Sigmoid colon (tissue), 7 donors: ENCODE measurements around the gene CDH22. TPM values are rescaled to one million over a fixed set of nuclear protein-coding genes. Genes with fewer than 3 reads are reported as not detected.

Source experiments
- DNase-seq: peaks from one replicate; pipeline ENCODE4 v3.0.0-alpha.2; 2019
- H3K27ac ChIP-seq, 4 donors: fragments of 200-600 bp; sonication (generic); one replicate each; pipeline ENCODE4 v1.5.1; 2016 to 2019; ENCODE audit warnings: mild to moderate bottlenecking in 1 of 4
- H3K27me3 ChIP-seq, 3 donors: fragments of 200-600 bp; sonication (generic); one replicate each; pipeline ENCODE4 v1.5.1; 2019; ENCODE audit warnings: mild to moderate bottlenecking in 1 of 3
- H3K36me3 ChIP-seq, 4 donors: fragments of 200-600 bp; sonication (generic); one replicate each; pipeline ENCODE4 v1.5.1; 2016 to 2019
- H3K4me1 ChIP-seq, 4 donors: fragments of 200-600 bp; sonication (generic); one replicate each; pipeline ENCODE4 v1.5.1; 2017 to 2019
- H3K4me3 ChIP-seq, 4 donors: fragments of 200-600 bp; sonication (generic); one replicate each; pipeline ENCODE4 v1.5.1; 2017 to 2019; ENCODE audit warnings: mild to moderate bottlenecking in 2 of 4, moderate library complexity in 1 of 4
- H3K9me3 ChIP-seq, 4 donors: fragments of 200-600 bp in 3 of 4; sonication (generic) in 3 of 4; one replicate each; pipeline versions ENCODE4 v1.5.1 to v1.6.1; 2013 to 2019
- CTCF ChIP-seq, 4 experiments: fragments of 450-650 bp in 3 of 4; fragments of 200-600 bp in 1 of 4; IDR thresholded peaks; one replicate each; pipeline ENCODE4 v1.5.1; 2016 to 2019; ENCODE audit warnings: antibody characterized with exemption in 4 of 4, mild to moderate bottlenecking in 3 of 4, moderate library complexity in 2 of 4
- EP300 ChIP-seq, 4 donors: sonication (generic); formaldehyde crosslinking; IDR thresholded peaks; one replicate each; pipeline ENCODE4 v1.6.1; 2017; ENCODE audit warnings: antibody characterized with exemption in 4 of 4
- POLR2A ChIP-seq, 2 donors: fragments of 450-650 bp; IDR thresholded peaks; one replicate each; pipeline ENCODE4 v1.6.1; 2016; ENCODE audit warnings: antibody characterized with exemption in 2 of 2, mild to moderate bottlenecking in 2 of 2, moderate library complexity in 2 of 2
- POLR2AphosphoS5 ChIP-seq, 4 donors: sonication (generic); formaldehyde crosslinking; IDR thresholded peaks; one replicate each; pipeline ENCODE4 v1.6.1; 2017; ENCODE audit warnings: antibody characterized with exemption in 4 of 4
- WGBS, 2 donors: extraction: QIAGEN DNeasy Blood & Tissue Kit; methylation state at CpG; one replicate each; pipeline ENCODE4 v1.1.7; 2013; 5-methylcytosine and 5-hydroxymethylcytosine counted together
- intact Hi-C: fragments of 100-400 bp; cut with DNase I; formaldehyde crosslinking; loops from one replicate; pipeline ENCODE4 v1.15.1; 2023
- polyA plus RNA-seq, 3 donors: library from polyadenylated mRNA; stranded (reverse); fragments of 200-250 nt; gene quantifications; one replicate each; pipeline ENCODE4 v1.2.3, GENCODE V29; 2013
- total RNA-seq, 4 donors: library from RNA; depleted of rRNA; stranded (reverse); fragments of >200 nt; gene quantifications; one replicate each; pipeline ENCODE4 v1.1.0, GENCODE V29; 2016
- donor health status: healthy with polysubstance abuse.
- donor health status: Bipolar disorder and iron deficiency.
- donor health status: healthy.

CDH22 gene
- total and polyA plus RNA-seq, 7 donors, result 0.06 to 0.55 (median 0.41) TPM; not detected in 4

GRCh38 chr20:46255440-46256104, 52.7 kb downstream of the CDH22 start:
- H3K9me3 ChIP-seq, result no peaks in the 10 kb centered on the region
- no peak overlapping the region for H3K27ac ChIP-seq
- TF ChIP-seq EP300 (IDR thresholded peaks at IDR 0.05), result no peak
- no peak for TF ChIP-seq CTCF (IDR thresholded peaks at IDR 0.05)
- TF ChIP-seq POLR2A (IDR thresholded peaks at IDR 0.05), result no peak
- no peak for TF ChIP-seq POLR2AphosphoS5 (IDR thresholded peaks at IDR 0.05)
- H3K4me3 ChIP-seq, result no peak overlapping the region
- no peaks in the 10 kb centered on the region for H3K4me1 ChIP-seq
- DNase-seq, result peak; percentile 77
- intact Hi-C loops, result no loop called here
- peaks cover 12 to 91% (median 21%) of the 10 kb centered on the region in 3 donors for H3K27me3 ChIP-seq
- 47 to 66% methylated on average over 8 of the region's 8 CpGs for WGBS, 2 donors
- H3K36me3 ChIP-seq, result no peaks in the 10 kb centered on the region

GRCh38 chr20:46253391-46253790, 54.9 kb downstream of the CDH22 start:
- no peak for TF ChIP-seq POLR2AphosphoS5 (IDR thresholded peaks at IDR 0.05)
- no peak for TF ChIP-seq EP300 (IDR thresholded peaks at IDR 0.05)
- Histone ChIP-seq H3K4me1 (no peaks in the 10 kb centered on the region), H3K27ac (no peak overlapping the region), H3K36me3 (no peaks in the 10 kb centered on the region), H3K4me3 (no peak overlapping the region), H3K9me3 (no peaks in the 10 kb centered on the region), H3K27me3 (peaks cover 12 to 93% (median 34%) of the 10 kb centered on the region in 3 donors)
- intact Hi-C loops, result no loop called here
- no peak for DNase-seq
- 4 to 13% methylated on average over 8 of the region's 8 CpGs for WGBS, 2 donors

GRCh38 chr20:46252352-46253091, 55.8 kb downstream of the CDH22 start:
- intact Hi-C loops, result no loop called here
- TF ChIP-seq POLR2AphosphoS5 (IDR thresholded peaks at IDR 0.05) (no peak), POLR2A (IDR thresholded peaks at IDR 0.05) (no peak), EP300 (IDR thresholded peaks at IDR 0.05) (no peak)

GRCh38 chr20:46251211-46251673, 57.1 kb downstream of the CDH22 start:
- no peak for DNase-seq
- 4 to 8% methylated on average over 56 of the region's 56 CpGs for WGBS, 2 donors
- H3K27me3 ChIP-seq, result peaks cover 12 to 95% (median 55%) of the 10 kb centered on the region in 3 donors

More at GRCh38 chr20:46252352-46253091, 55.8 kb downstream of the CDH22 start:
- no peak overlapping the region for H3K27ac ChIP-seq
- WGBS, 2 donors, result 54 to 69% methylated on average over 8 of the region's 8 CpGs
- no peaks in the 10 kb centered on the region for H3K9me3 ChIP-seq
- H3K36me3 ChIP-seq, result no peaks in the 10 kb centered on the region
- no peaks in the 10 kb centered on the region for H3K4me1 ChIP-seq
- DNase-seq, result no peak
- peaks cover 12 to 93% (median 42%) of the 10 kb centered on the region in 3 donors for H3K27me3 ChIP-seq
- no peak overlapping the region for H3K4me3 ChIP-seq

GRCh38 chr20:46250772-46251171, 57.5 kb downstream of the CDH22 start:
- no peak for TF ChIP-seq CTCF (IDR thresholded peaks at IDR 0.05)
- TF ChIP-seq POLR2A (IDR thresholded peaks at IDR 0.05), result no peak
- TF ChIP-seq POLR2AphosphoS5 (IDR thresholded peaks at IDR 0.05), result no peak
- TF ChIP-seq EP300 (IDR thresholded peaks at IDR 0.05), result no peak
- peaks cover 12 to 95% (median 58%) of the 10 kb centered on the region in 3 donors for H3K27me3 ChIP-seq
- intact Hi-C loops, result no loop called here

More at GRCh38 chr20:46251211-46251673, 57.1 kb downstream of the CDH22 start:
- TF ChIP-seq POLR2AphosphoS5 (IDR thresholded peaks at IDR 0.05) (no peak), CTCF (IDR thresholded peaks at IDR 0.05) (no peak), POLR2A (IDR thresholded peaks at IDR 0.05) (no peak), EP300 (IDR thresholded peaks at IDR 0.05) (no peak)
- Histone ChIP-seq H3K36me3 (no peaks in the 10 kb centered on the region), H3K9me3 (no peaks in the 10 kb centered on the region), H3K4me3 (no peak overlapping the region), H3K27ac (no peak overlapping the region), H3K4me1 (no peaks in the 10 kb centered on the region)
- intact Hi-C loops, result no loop called here

More at GRCh38 chr20:46250772-46251171, 57.5 kb downstream of the CDH22 start:
- no peaks in the 10 kb centered on the region for H3K4me1 ChIP-seq
- no peak overlapping the region for H3K4me3 ChIP-seq
- H3K27ac ChIP-seq, result no peak overlapping the region
- no peaks in the 10 kb centered on the region for H3K9me3 ChIP-seq
- no peaks in the 10 kb centered on the region for H3K36me3 ChIP-seq
- 2 to 3% methylated on average over 19 of the region's 19 CpGs for WGBS, 2 donors
- DNase-seq, result no peak
